Dermis blood vessel endothelial cell (primary cell): Measurements from ENCODE around the gene NTN4. TPM values are rescaled to one million over a fixed set of nuclear protein-coding genes. Genes with fewer than 3 reads are reported as not detected.
"Not testable (repeated sequence)": the region's sequence is repeated elsewhere in the genome, so short reads cannot be mapped to it uniquely, and the experiment has no call there.

Experiments
- DNase-seq: peaks from one replicate; pipeline ENCODE4 v3.0.0; 2010
- total RNA-seq: library from RNA; depleted of rRNA; stranded (reverse); fragments of >200 nt; gene quantifications from 2 replicates; pipeline ENCODE4 v1.2.3, GENCODE V29; 2014

The NTN4 gene
- total RNA-seq, 1 donor from 2014 or later, result 711 TPM

DNA sequence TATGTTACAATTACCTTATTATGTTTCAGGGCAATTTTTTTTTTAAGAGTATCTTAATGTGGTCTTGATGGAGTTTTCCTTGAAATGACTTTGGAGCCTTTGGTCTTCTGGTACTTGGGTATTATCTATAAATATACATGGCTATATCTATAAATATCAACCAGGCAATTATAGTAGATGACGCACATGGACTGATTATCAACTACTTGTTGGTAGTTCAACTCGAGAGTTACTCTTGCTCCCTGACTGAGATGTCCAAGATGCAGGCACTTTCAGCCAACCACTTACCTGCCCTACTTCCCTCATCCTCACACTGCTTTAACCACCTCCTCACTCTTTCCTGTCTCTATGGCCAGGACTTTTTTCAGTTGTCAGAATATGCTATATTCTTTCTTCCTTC is 85.4 kb downstream of the NTN4 start:
- no peak for DNase-seq

- DNase-seq, result no peak
Measured at GRCh38 chr12:95703986-95704385, 86.6 kb downstream of the NTN4 start.

- no peak for DNase-seq
Measured at GRCh38 chr12:95701722-95702418, 88.7 kb downstream of the NTN4 start.

GRCh38 chr12:95701275-95701674 is 89.3 kb downstream of the NTN4 start:
- peak; percentile 26 for DNase-seq

DNA sequence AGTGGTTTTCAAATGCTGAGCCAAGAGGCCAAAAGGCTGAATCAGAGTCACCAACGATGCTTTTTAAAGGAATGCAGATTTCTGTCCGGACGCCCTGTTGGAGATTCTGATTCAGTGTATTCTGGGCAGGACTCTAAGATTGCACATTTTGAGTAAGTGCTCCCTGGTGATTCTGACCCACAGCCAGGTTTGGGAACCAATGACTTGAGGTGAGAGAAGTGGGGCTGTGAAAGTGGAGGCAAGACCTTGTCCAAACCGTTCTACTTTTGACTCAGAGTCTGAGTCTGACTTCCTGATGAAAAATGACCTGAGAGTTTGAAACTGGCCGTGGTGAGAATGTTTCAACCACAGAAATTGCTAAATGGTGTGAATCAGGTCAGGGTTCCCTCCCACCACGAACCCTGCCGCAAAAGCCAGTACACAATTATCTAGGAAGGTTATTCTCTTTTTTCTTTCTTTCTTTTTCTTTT is 90.2 kb downstream of the NTN4 start:
- DNase-seq, result no peak

- no peak for DNase-seq
Measured at GRCh38 chr12:95699579-95699978, 91.0 kb downstream of the NTN4 start.

DNA sequence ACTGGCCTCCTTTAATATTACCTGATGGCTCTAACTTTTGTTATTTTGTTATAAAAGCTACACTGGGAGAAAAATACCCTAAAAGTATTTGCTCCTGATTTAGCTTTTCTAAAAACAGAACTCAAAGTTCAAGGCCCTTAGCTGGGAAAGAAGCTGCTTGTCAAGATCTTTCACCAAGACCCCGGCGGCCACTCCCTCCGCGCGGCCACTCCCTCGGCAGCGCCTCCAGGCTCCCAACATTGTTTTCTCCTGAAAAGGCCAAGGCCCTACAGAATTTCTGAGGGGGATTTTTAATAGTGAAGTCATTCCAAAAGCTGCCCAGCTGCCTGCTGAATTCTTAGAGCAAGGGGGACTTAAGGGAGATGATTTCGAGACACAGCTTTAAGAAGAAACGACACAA is 96.4 kb downstream of the NTN4 start:
- no peak for DNase-seq

- no peak for DNase-seq
Measured at GRCh38 chr12:95693689-95694088, 96.9 kb downstream of the NTN4 start.

DNA sequence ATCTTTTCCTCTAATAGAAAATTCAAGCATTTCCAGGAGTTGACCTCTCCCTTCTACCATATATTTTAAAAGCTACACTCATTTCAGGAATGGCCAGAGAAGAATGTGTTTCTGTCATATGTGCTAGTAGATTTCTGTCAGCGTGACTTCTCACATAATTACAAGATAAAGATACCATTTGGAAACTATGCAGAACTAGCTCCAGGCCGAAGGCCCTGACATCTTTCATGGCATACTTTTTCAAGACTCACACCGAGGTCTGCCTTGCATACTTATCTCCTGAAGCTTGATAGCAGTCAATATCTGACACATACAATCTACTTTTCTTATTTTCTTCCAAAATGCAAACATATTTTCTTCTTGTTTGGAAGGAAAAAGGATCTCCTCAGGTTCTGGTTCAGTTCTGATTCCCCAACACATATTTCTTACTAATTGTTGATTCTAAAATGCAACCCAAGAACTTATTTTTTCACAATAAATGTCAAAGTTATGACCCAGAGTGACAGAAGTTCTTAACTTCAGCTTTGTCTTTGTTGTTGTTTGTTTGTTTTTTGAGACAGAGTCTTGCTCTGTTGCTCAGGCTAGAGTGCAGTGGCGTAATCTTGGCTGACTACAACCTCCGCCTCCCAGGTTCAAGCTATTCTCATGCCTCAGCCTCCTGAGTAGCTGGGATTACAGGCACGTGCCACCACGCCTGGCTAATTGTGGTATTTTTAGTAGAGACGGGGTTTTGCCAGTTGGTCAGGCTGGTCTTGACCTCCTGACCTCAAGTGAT is 99.5 kb downstream of the NTN4 start:
- DNase-seq, result no peak

GRCh38 chr12:95687937-95688336 is 102.6 kb downstream of the NTN4 start:
- DNase-seq, result peak; percentile 19

- DNase-seq, result no peak
Measured at GRCh38 chr12:95683418-95683817, 107.1 kb downstream of the NTN4 start.

GRCh38 chr12:95681210-95681765 is 109.3 kb downstream of the NTN4 start:
- DNase-seq, result no peak

DNA sequence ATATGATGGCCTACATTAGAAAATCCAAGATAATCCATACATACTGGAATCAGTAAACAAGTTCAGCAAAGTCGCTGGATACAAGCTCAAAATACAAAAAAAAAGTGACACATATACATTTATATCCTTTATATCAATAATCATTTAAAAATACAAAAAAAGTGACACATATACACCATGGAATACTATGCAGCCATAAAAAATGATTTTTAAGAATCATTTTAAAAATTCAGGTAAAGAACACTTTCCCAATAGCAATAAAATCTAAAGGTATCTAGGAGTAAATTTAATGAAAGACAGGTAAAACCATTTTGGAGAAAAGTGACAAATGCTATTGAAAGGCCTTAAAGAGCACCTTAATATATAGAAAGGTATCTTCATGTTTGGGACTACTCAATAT is 111.9 kb downstream of the NTN4 start:
- DNase-seq, result no peak

- DNase-seq, result not testable (repeated sequence)
Measured at GRCh38 chr12:95677782-95678181, 112.8 kb downstream of the NTN4 start.

- DNase-seq, result peak; percentile 94
Measured at GRCh38 chr12:95674631-95675030, 115.9 kb downstream of the NTN4 start.

GRCh38 chr12:95674163-95674562 is 116.4 kb downstream of the NTN4 start:
- peak; percentile 76 for DNase-seq

- DNase-seq, result no peak
Measured at GRCh38 chr12:95673576-95673975, 117.0 kb downstream of the NTN4 start.

DNA sequence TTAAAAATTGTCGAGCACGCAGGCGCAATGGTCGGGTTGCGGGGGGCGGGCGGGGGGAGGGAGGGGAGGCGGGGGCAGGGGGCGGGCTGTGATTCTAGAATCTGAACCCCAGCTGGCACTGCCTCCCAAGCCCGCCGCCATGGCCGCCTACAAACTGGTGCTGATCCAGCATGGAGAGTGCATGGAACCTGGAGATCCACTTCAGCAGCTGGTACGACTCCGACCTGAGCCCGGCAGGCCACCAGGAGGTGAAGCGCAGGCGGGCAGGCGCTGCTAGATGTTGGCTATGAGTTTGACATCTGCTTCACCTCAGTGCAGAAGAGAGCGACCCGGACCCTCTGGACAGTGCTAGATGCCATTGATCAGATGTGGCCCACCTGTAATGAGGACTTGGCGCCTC is 118.4 kb downstream of the NTN4 start:
- DNase-seq, result no peak

DNA sequence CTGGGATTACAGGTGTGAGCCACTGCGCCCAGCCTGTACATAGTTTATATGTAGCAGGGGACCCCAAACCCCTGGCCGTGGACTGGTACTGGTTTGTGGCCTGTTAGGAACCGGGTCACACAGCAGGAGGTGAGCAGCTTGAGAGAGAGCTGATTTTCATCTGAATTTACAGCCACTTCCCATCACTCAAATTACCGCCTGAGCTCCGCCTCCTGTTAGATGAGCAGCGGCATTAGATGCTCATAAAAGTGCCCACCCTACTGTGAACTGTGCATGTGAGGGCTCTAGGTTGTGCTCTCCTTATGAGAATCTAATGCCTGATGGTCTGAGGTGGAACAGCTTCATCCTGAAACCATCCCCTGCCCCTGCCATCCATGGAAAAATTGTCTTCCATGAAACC is 119.3 kb downstream of the NTN4 start:
- DNase-seq, result no peak

DNA sequence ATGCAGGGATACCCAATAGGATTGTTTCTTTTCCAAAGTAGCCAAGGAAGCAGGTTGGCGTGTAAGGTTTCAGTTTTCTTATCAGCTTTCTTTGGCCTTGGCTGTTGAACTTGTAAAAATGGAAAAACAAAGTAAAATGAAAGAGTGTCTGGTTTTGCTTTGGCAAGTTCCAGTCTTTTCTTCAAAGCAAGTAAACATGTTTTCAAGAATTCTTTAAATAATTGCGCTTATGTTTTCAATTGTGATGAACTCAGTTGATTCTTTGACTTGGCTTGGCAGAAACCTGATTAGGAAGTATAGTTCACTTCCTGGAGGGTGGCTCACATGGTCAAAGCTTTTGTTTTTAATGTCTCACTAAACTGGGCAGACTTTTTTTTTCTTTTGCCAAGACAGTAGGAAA is 127.0 kb downstream of the NTN4 start:
- DNase-seq, result peak; percentile 96

- no peak for DNase-seq
Measured at GRCh38 chr12:95661360-95661759, 129.2 kb downstream of the NTN4 start.

- no peak for DNase-seq
Measured at GRCh38 chr12:95658386-95658785, 132.2 kb downstream of the NTN4 start.

- not testable (repeated sequence) for DNase-seq
Measured at GRCh38 chr12:95654665-95655064, 135.9 kb downstream of the NTN4 start.
